Activated T-cell treated with anti-CD3 and anti-CD28 coated beads, Interleukin-2, amount 50 U/mL, for 1 hour (primary cell): Measurements from ENCODE around the gene ZFX.

ENCODE experiments used
- DNase-seq: peaks from one replicate; pipeline ENCODE4 v3.0.0-alpha.2; 2020

ZFX gene

GRCh38 chrX:24203072-24203808, 53.7 kb downstream of the ZFX start:
- no peak for DNase-seq

- DNase-seq = no peak
Measured at GRCh38 chrX:24204331-24204730, 54.8 kb downstream of the ZFX start.

GRCh38 chrX:24204958-24205357, 55.4 kb downstream of the ZFX start:
- DNase-seq = no peak

- DNase-seq = no peak
Measured at GRCh38 chrX:24207826-24208225, 58.3 kb downstream of the ZFX start.

- DNase-seq = no peak
Measured at GRCh38 chrX:24208496-24209240, 59.1 kb downstream of the ZFX start.

- DNase-seq = no peak
Measured at GRCh38 chrX:24210190-24210589, 60.7 kb downstream of the ZFX start.

GRCh38 chrX:24214568-24214967, 65.0 kb downstream of the ZFX start:
- no peak for DNase-seq

GRCh38 chrX:24215272-24215671, 65.7 kb downstream of the ZFX start:
- DNase-seq = no peak

- no peak for DNase-seq
Measured at GRCh38 chrX:24216037-24216436, 66.5 kb downstream of the ZFX start.

- no peak for DNase-seq
Measured at GRCh38 chrX:24216827-24217226, 67.3 kb downstream of the ZFX start.

GRCh38 chrX:24219320-24219719, 69.8 kb downstream of the ZFX start:
- no peak for DNase-seq

GRCh38 chrX:24221872-24222271, 72.3 kb downstream of the ZFX start:
- no peak for DNase-seq

- DNase-seq = no peak
Measured at GRCh38 chrX:24225265-24225664, 75.7 kb downstream of the ZFX start.

GRCh38 chrX:24226176-24226575, 76.6 kb downstream of the ZFX start:
- DNase-seq = no peak

- no peak for DNase-seq
Measured at GRCh38 chrX:24228596-24228995, 79.1 kb downstream of the ZFX start.

GRCh38 chrX:24229400-24229879, 79.9 kb downstream of the ZFX start:
- no peak for DNase-seq

- no peak for DNase-seq
Measured at GRCh38 chrX:24229976-24230375, 80.4 kb downstream of the ZFX start.

- no peak for DNase-seq
Measured at GRCh38 chrX:24231131-24231540, 81.6 kb downstream of the ZFX start.

GRCh38 chrX:24231641-24232179, 82.2 kb downstream of the ZFX start:
- DNase-seq = no peak

- no peak for DNase-seq
Measured at GRCh38 chrX:24232796-24233195, 83.3 kb downstream of the ZFX start.

GRCh38 chrX:24235084-24235710, 85.7 kb downstream of the ZFX start:
- no peak for DNase-seq

- no peak for DNase-seq
Measured at GRCh38 chrX:24241822-24242648, 92.5 kb downstream of the ZFX start.
